ENCODE measurements around the gene CES3. TPM values are rescaled to one million over a fixed set of nuclear protein-coding genes. Genes with fewer than 3 reads are reported as not detected.
A peak's percentile ranks its signal among the peaks of the same experiment; 100 is the strongest.

CES3 gene
- total RNA-seq, 4 donors from 2014 or later: 1.5 to 7.1 (median 3.6) TPM

- intact Hi-C loops (cut with DNase I): no loop called here
- Histone ChIP-seq H3K9me3 (no peaks in the 10 kb centered on the region), H3K27me3 (peaks cover 0 to 18% (median 0%) of the 10 kb centered on the region in 4 donors), H3K4me3 (peak overlapping the region; percentile 34 to 62 (median 50)), H3K36me3 (peaks cover under 1 to 9% (median 4%) of the 10 kb centered on the region in 3 donors), H3K4me1 (peaks cover 14 to 64% (median 20%) of the 10 kb centered on the region in 3 donors), H3K27ac (peak overlapping the region in 3 of 4 donors; percentile 29 to 61 (median 41))
- DNase-seq: no peak
- 9 to 18% methylated on average over 7 to 12 of the region's 21 CpGs for WGBS, 2 donors
- TF ChIP-seq POLR2A (IDR thresholded peaks at IDR 0.05): no peak
- TF ChIP-seq CTCF (IDR thresholded peaks at IDR 0.05): no peak
Observed at GRCh38 chr16:66948837-66949225, 12.2 kb upstream of the CES3 start.

DNA sequence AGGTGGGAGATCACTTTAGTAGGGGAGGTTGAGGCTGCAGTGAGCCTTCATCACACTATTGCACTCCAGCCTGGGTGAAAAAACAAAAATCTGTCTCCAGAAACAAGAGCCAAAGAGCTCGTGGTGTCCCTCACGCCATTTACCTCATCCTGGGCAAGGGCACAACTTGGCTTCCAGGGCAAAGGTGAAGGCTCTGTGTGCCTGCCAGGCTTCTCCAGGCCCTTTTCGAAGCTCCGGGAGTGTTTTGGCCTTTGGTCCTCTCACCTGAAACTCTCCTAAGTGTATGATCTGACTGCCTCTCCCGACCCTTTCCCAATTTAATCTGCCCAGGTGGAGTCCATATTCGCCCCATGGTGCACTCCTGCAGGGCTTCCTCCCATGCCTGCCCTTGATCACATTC, 11.6 kb upstream of the CES3 start:
- H3K9me3 ChIP-seq: no peaks in the 10 kb centered on the region
- peaks cover 14 to 67% (median 22%) of the 10 kb centered on the region in 3 donors for H3K4me1 ChIP-seq
- no peak for DNase-seq
- intact Hi-C loops (cut with DNase I): no loop called here
- no peak for TF ChIP-seq CTCF (IDR thresholded peaks at IDR 0.05)
- no peak for TF ChIP-seq POLR2A (IDR thresholded peaks at IDR 0.05)
- H3K36me3 ChIP-seq: peaks cover 0 to 3% (median 0%) of the 10 kb centered on the region in 3 donors
- H3K27ac ChIP-seq: no peak overlapping the region
- peaks cover 0 to 18% (median 0%) of the 10 kb centered on the region in 4 donors for H3K27me3 ChIP-seq
- H3K4me3 ChIP-seq: peak overlapping the region in 2 of 4 donors; percentile 55 to 62
- WGBS, 2 donors: 78 to 86% methylated on average over 5 to 6 of the region's 6 CpGs

DNA sequence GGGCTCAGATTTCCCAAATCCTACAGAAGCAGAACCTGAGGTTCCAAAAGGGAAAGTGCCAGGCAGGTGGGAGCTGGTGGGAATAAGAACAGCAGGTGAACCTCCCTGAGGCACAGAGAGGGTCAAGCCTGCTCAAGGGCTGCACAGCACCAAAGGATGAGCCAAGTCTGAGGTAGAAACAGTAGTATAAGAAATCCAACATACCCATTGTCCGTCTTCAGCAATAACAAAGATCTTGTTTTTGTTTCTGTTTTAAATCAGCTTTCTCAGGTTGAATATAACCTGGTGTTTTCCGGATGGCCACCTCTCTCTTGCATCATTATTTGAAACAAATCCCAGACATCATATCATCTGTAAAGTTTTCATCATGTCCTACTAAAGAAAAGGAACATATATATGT, 10.6 kb upstream of the CES3 start:
- 57% methylated on average over 2 of the region's 2 CpGs for WGBS, 2 donors
- intact Hi-C loops (cut with DNase I): no loop called here
- TF ChIP-seq POLR2A (IDR thresholded peaks at IDR 0.05): no peak
- TF ChIP-seq CTCF (IDR thresholded peaks at IDR 0.05): no peak

GRCh38 chr16:66950971-66951790, 9.9 kb upstream of the CES3 start:
- Histone ChIP-seq H3K27me3 (peaks cover 0 to 18% (median 0%) of the 10 kb centered on the region in 4 donors), H3K27ac (no peak overlapping the region), H3K4me3 (no peak overlapping the region), H3K4me1 (peaks cover 14 to 67% (median 22%) of the 10 kb centered on the region in 3 donors), H3K9me3 (no peaks in the 10 kb centered on the region), H3K36me3 (no peaks in the 10 kb centered on the region)
- intact Hi-C loops (cut with DNase I): no loop called here
- WGBS, 2 donors: 73% methylated on average over 4 of the region's 4 CpGs
- TF ChIP-seq POLR2A (IDR thresholded peaks at IDR 0.05): no peak
- TF ChIP-seq CTCF (IDR thresholded peaks at IDR 0.05): no peak
- no peak for DNase-seq

More for the DNA sequence above, 10.6 kb upstream of the CES3 start:
- no peak for DNase-seq
- peaks cover 0 to 18% (median 0%) of the 10 kb centered on the region in 4 donors for H3K27me3 ChIP-seq
- peaks cover 14 to 67% (median 22%) of the 10 kb centered on the region in 3 donors for H3K4me1 ChIP-seq
- H3K36me3 ChIP-seq: no peaks in the 10 kb centered on the region
- no peaks in the 10 kb centered on the region for H3K9me3 ChIP-seq
- no peak overlapping the region for H3K4me3 ChIP-seq
- no peak overlapping the region for H3K27ac ChIP-seq

GRCh38 chr16:66952430-66953110, 8.5 kb upstream of the CES3 start:
- intact Hi-C loops (cut with DNase I): no loop called here
- peak overlapping the region in 2 of 4 donors; percentile 57 to 68 for H3K27ac ChIP-seq
- DNase-seq: no peak
- no peaks in the 10 kb centered on the region for H3K36me3 ChIP-seq
- peaks cover 0 to 18% (median 0%) of the 10 kb centered on the region in 4 donors for H3K27me3 ChIP-seq
- H3K4me1 ChIP-seq: peaks cover 11 to 56% (median 22%) of the 10 kb centered on the region in 3 donors
- no peak overlapping the region for H3K4me3 ChIP-seq
- no peak for TF ChIP-seq CTCF (IDR thresholded peaks at IDR 0.05)
- TF ChIP-seq POLR2A (IDR thresholded peaks at IDR 0.05): no peak
- no peaks in the 10 kb centered on the region for H3K9me3 ChIP-seq
- WGBS, 2 donors: 78 to 89% methylated on average over 7 of the region's 7 CpGs
